Measurements from ENCODE around the gene DRC7. TPM values are rescaled to one million over a fixed set of nuclear protein-coding genes. Genes with fewer than 3 reads are reported as not detected.

Gene DRC7
- total RNA-seq, 1 experiment from 2014 or later = not detected

DNA sequence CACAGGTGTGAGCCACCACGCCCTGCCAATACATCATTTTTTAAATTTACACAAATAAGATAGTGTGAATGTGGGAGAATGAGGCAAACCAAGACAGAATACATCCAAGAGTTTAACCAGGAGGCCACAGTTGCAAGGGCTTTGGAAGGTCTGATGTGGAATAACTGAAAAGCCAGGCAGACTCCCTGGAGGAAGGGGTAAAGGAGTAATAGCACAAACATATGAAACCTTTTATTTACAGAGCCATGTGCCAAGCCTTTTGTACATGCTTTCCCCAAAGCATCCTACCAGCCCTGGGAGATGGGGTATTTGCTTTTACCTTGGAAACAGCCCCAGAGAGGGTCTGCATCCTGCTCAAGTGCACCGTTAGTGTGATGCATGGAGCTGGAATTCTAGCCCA lies 21.8 kb upstream of the DRC7 start:
- Histone ChIP-seq H3K36me3 (ENCODE audit: control insufficient read depth, insufficient read depth, low read length) (no peaks in the 10 kb centered on the region), H3K27me3 (ENCODE audit: control insufficient read depth, insufficient read depth, low read length) (no peaks in the 10 kb centered on the region), H3K9me3 (ENCODE audit: control insufficient read depth, insufficient read depth, low read depth, low read length) (no peaks in the 10 kb centered on the region), H3K4me1 (ENCODE audit: control insufficient read depth, insufficient read depth, low read length) (peaks cover 5% of the 10 kb centered on the region), H3K4me3 (ENCODE audit: low read depth in 2 of 2, low read length in 2 of 2) (no peak overlapping the region), H3K27ac (ENCODE audit: low read length) (no peak overlapping the region)
- ChIA-PET POLR2A (no interaction called here), CTCF (interaction anchor here (0.6 kb wide), 1 partner anchor 92 kb away, joined by 3 read pairs; no protein-coding TSS in a partner anchor)
- in situ Hi-C loops (cut with HindIII; ENCODE audit: low pct_unique_long_range_greater_than_20kb, low sequenced_read_pairs) = no loop called here
- DNase-seq (ENCODE audit: low read depth, low spot score) (no peak), ATAC-seq (no peak)
- no TSS peak for BruUV-seq (replicated peaks)
- TF ChIP-seq, protein P1, sequence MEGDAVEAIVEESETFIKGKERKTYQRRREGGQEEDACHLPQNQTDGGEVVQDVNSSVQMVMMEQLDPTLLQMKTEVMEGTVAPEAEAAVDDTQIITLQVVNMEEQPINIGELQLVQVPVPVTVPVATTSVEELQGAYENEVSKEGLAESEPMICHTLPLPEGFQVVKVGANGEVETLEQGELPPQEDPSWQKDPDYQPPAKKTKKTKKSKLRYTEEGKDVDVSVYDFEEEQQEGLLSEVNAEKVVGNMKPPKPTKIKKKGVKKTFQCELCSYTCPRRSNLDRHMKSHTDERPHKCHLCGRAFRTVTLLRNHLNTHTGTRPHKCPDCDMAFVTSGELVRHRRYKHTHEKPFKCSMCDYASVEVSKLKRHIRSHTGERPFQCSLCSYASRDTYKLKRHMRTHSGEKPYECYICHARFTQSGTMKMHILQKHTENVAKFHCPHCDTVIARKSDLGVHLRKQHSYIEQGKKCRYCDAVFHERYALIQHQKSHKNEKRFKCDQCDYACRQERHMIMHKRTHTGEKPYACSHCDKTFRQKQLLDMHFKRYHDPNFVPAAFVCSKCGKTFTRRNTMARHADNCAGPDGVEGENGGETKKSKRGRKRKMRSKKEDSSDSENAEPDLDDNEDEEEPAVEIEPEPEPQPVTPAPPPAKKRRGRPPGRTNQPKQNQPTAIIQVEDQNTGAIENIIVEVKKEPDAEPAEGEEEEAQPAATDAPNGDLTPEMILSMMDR (IDR thresholded peaks at IDR 0.05) = no peak
- no peak for TF ChIP-seq TCF7L2 (IDR thresholded peaks at IDR 0.05; ENCODE audit: low read depth, low read length)
- TF ChIP-seq POLR2AphosphoS5 (IDR thresholded peaks at IDR 0.05; ENCODE audit: low read depth, low read length) = no peak
- no peak for TF ChIP-seq SIN3A (IDR thresholded peaks at IDR 0.05; ENCODE audit: borderline replicate concordance, insufficient read depth, low read depth, low read length)
- TF ChIP-seq, protein P2, sequence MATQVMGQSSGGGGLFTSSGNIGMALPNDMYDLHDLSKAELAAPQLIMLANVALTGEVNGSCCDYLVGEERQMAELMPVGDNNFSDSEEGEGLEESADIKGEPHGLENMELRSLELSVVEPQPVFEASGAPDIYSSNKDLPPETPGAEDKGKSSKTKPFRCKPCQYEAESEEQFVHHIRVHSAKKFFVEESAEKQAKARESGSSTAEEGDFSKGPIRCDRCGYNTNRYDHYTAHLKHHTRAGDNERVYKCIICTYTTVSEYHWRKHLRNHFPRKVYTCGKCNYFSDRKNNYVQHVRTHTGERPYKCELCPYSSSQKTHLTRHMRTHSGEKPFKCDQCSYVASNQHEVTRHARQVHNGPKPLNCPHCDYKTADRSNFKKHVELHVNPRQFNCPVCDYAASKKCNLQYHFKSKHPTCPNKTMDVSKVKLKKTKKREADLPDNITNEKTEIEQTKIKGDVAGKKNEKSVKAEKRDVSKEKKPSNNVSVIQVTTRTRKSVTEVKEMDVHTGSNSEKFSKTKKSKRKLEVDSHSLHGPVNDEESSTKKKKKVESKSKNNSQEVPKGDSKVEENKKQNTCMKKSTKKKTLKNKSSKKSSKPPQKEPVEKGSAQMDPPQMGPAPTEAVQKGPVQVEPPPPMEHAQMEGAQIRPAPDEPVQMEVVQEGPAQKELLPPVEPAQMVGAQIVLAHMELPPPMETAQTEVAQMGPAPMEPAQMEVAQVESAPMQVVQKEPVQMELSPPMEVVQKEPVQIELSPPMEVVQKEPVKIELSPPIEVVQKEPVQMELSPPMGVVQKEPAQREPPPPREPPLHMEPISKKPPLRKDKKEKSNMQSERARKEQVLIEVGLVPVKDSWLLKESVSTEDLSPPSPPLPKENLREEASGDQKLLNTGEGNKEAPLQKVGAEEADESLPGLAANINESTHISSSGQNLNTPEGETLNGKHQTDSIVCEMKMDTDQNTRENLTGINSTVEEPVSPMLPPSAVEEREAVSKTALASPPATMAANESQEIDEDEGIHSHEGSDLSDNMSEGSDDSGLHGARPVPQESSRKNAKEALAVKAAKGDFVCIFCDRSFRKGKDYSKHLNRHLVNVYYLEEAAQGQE (IDR thresholded peaks at IDR 0.05; ENCODE audit: insufficient read depth in 1 of 2, low read depth in 2 of 2, low read length in 1 of 2) = no peak
- intact Hi-C loops (cut with micrococcal nuclease; ENCODE audit: unreplicated experiment) = no loop called here

DNA sequence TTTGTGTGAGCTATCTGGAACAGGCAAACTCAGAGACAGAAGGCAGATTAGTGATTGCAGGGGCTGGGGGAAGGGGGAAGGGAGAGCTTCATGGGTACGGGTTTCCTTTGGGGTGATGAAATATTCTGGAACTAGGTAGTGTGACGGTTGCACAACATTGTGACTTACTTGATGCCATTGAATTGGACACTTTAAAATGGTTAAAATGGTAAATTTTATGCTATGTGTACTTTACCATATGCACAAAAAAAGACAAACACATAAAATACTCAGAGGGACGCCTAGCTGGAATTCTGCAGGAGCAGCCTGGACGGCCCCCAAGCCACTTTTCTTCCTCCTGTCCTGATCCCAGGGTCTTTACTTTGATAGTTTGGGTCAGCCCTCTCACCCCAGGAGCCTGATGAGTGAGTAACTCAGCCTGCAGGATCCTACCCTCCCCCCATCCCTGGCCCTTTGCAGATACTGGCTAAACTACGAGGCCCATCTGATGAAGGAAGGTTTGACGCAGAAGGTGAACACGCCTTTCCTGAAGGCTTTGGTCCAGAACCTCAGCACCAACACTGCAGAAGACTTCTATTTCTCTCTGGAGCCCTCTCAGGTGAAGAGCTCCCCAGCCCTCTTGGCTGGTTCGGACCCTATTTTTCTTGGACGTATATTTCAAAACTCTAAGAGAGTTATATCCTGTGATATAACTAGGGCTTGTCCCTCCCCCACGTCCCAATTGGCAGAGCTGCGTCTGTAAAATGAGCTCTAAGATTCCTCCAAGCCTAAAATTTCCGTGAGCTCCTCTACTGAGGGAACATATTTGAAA lies 18.7 kb upstream of the DRC7 start:
- DNase-seq (ENCODE audit: low read depth, low spot score) = no peak
- Histone ChIP-seq H3K4me3 (ENCODE audit: low read depth in 2 of 2, low read length in 2 of 2) (no peak overlapping the region), H3K27ac (ENCODE audit: low read length) (no peak overlapping the region), H3K36me3 (ENCODE audit: control insufficient read depth, insufficient read depth, low read length) (no peaks in the 10 kb centered on the region), H3K9me3 (ENCODE audit: control insufficient read depth, insufficient read depth, low read depth, low read length) (no peaks in the 10 kb centered on the region), H3K27me3 (ENCODE audit: control insufficient read depth, insufficient read depth, low read length) (no peaks in the 10 kb centered on the region), H3K4me1 (ENCODE audit: control insufficient read depth, insufficient read depth, low read length) (peaks cover 8% of the 10 kb centered on the region)
- ATAC-seq = no peak
- TF ChIP-seq SIN3A (IDR thresholded peaks at IDR 0.05; ENCODE audit: borderline replicate concordance, insufficient read depth, low read depth, low read length) = no peak
- no peak for TF ChIP-seq POLR2AphosphoS5 (IDR thresholded peaks at IDR 0.05; ENCODE audit: low read depth, low read length)
- TF ChIP-seq TCF7L2 (IDR thresholded peaks at IDR 0.05; ENCODE audit: low read depth, low read length) = no peak
- TF ChIP-seq, protein P2 (IDR thresholded peaks at IDR 0.05; ENCODE audit: insufficient read depth in 1 of 2, low read depth in 2 of 2, low read length in 1 of 2) = no peak
- TF ChIP-seq, protein P1 (IDR thresholded peaks at IDR 0.05) = no peak
- in situ Hi-C loops (cut with HindIII; ENCODE audit: low pct_unique_long_range_greater_than_20kb, low sequenced_read_pairs) = no loop called here
- CTCF ChIA-PET = interaction anchor here (0.6 kb wide), 1 partner anchor 9 kb away, joined by 3 read pairs; no protein-coding TSS in a partner anchor
- POLR2A ChIA-PET = no interaction called here
- BruUV-seq (replicated peaks) = no TSS peak
- intact Hi-C loops (cut with micrococcal nuclease; ENCODE audit: unreplicated experiment) = no loop called here
